H1 (cell line): ENCODE measurements around the gene SRM. TPM values are rescaled to one million over a fixed set of nuclear protein-coding genes. Genes with fewer than 3 reads are reported as not detected.

ENCODE experiments used
- CTCF ChIA-PET: fragments of 300-600 bp; sonication (Branson Sonifier 250); formaldehyde crosslinking; loops from one replicate; lab custom pipeline; 2021; ENCODE audit not compliant: partially characterized antibody; lab: Charles Lee
- POLR2A ChIA-PET: fragments of 300-600 bp; sonication (Branson Sonifier 250); formaldehyde crosslinking; loops from one replicate; lab custom pipeline; 2021; ENCODE audit warnings: inconsistent platforms; ENCODE audit not compliant: partially characterized antibody; lab: Charles Lee
- DNase-seq, 2 experiments: peaks; one replicate each; pipeline versions ENCODE4 v3.0.0 to v3.0.0-alpha.2; 2010 to 2022; ENCODE audit warnings: low spot score in 2 of 2, low read depth in 1 of 2, mixed read lengths in 1 of 2
- FAIRE-seq: peaks from 2 replicates; lab custom pipeline; 2011; peaks lifted over from hg19 to GRCh38; lab: Jason Lieb, UNC
- H2AFZ ChIP-seq: 2 replicates; pipeline ENCODE4 v1.8.1; 2012; ENCODE audit warnings: low read length, inconsistent platforms
- H2AK5ac ChIP-seq: 2 replicates; pipeline ENCODE4 v1.6.1; 2013; ENCODE audit warnings: low read depth, low read length
- H2BK120ac ChIP-seq: replicated peaks from 2 replicates; pipeline ENCODE3; 2013; ENCODE audit warnings: low read depth, low read length, inconsistent platforms
- H2BK12ac ChIP-seq: 2 replicates; pipeline ENCODE4 v1.6.1; 2013; ENCODE audit warnings: low read depth, low read length
- H2BK15ac ChIP-seq: 2 replicates; pipeline ENCODE4 v1.6.1; 2013; ENCODE audit warnings: low read length
- H2BK20ac ChIP-seq: 2 replicates; pipeline ENCODE4 v1.6.1; 2013; ENCODE audit warnings: low read length
- H2BK5ac ChIP-seq: 2 replicates; pipeline ENCODE4 v1.6.1; 2013; ENCODE audit warnings: low read depth, low read length
- H3K14ac ChIP-seq: 2 replicates; pipeline ENCODE4 v1.6.1; 2013; ENCODE audit warnings: inconsistent platforms; ENCODE audit not compliant: insufficient read length
- H3K18ac ChIP-seq: 2 replicates; pipeline ENCODE4 v1.6.1; 2013; ENCODE audit warnings: low read length; ENCODE audit errors: extremely low read depth
- H3K23ac ChIP-seq: 2 replicates; pipeline ENCODE4 v1.6.1; 2013; ENCODE audit warnings: inconsistent platforms; ENCODE audit not compliant: insufficient read length
- H3K23me2 ChIP-seq: 2 replicates; pipeline ENCODE4 v1.6.1; 2013; ENCODE audit warnings: low read depth, low read length
- H3K27ac ChIP-seq: 2 replicates; pipeline ENCODE4 v1.6.1; 2011; ENCODE audit warnings: low read depth, low read length, inconsistent platforms
- H3K27me3 ChIP-seq, 4 experiments: replicated peaks in 1 of 4; 1 replicate in 1 of 4; 2 replicates in 3 of 4; pipeline versions ENCODE4 v1.6.1 to v1.8.1; 2011 to 2013; ENCODE audit warnings: low read length in 3 of 4, mild to moderate bottlenecking in 3 of 4, inconsistent platforms in 2 of 4, mixed read lengths in 2 of 4, moderate library complexity in 1 of 4; ENCODE audit not compliant: control insufficient read depth in 3 of 4, insufficient read depth in 3 of 4; ENCODE audit errors: extremely low read depth in 1 of 4
- H3K36me3 ChIP-seq, 4 experiments: 2 replicates each; pipeline versions ENCODE4 v1.6.1 to v1.8.1; 2011 to 2013; ENCODE audit warnings: mild to moderate bottlenecking in 4 of 4, low read length in 3 of 4, moderate library complexity in 2 of 4, control low read depth in 1 of 4, inconsistent platforms in 1 of 4; ENCODE audit not compliant: insufficient read depth in 4 of 4, control insufficient read depth in 2 of 4
- H3K4ac ChIP-seq: replicated peaks from 2 replicates; pipeline ENCODE3; 2013; ENCODE audit warnings: low read length, low read depth, mixed read lengths, inconsistent platforms; ENCODE audit not compliant: insufficient read length
- H3K4me1 ChIP-seq, 4 experiments: replicated peaks in 1 of 4; 1 replicate in 1 of 4; 2 replicates in 3 of 4; pipeline versions ENCODE4 v1.6.1 to v1.8.1; 2011 to 2013; ENCODE audit warnings: low read length in 3 of 4, inconsistent platforms in 2 of 4, mixed read lengths in 1 of 4; ENCODE audit not compliant: insufficient read depth in 4 of 4, control insufficient read depth in 3 of 4
- H3K4me2 ChIP-seq, 2 experiments: 2 replicates each; pipeline versions ENCODE4 v1.6.1 to v1.8.1; 2011 to 2013; ENCODE audit warnings: low read depth in 2 of 2, low read length in 2 of 2, control low read depth in 1 of 2, inconsistent platforms in 1 of 2, mild to moderate bottlenecking in 1 of 2; ENCODE audit not compliant: insufficient read depth in 1 of 2
- H3K4me3 ChIP-seq, 4 experiments: fragments of 200-600, 300-600 bp in 1 of 4; sonication (generic), shearing (Covaris generic), sonication (Bioruptor Twin) in 1 of 4; 2 replicates each; pipeline versions ENCODE4 v1.5.1 to v1.8.1; 2011 to 2016; ENCODE audit warnings: low read length in 4 of 4, low read depth in 3 of 4, control low read depth in 2 of 4, inconsistent platforms in 2 of 4, mild to moderate bottlenecking in 2 of 4, mixed read lengths in 1 of 4, moderate library complexity in 1 of 4; ENCODE audit not compliant: insufficient read depth in 2 of 4; ENCODE audit errors: extremely low read depth in 1 of 4
- H3K56ac ChIP-seq: replicated peaks from 2 replicates; pipeline ENCODE3; 2013; ENCODE audit warnings: low read depth, mild to moderate bottlenecking, mixed read lengths, low read length, inconsistent platforms; ENCODE audit not compliant: insufficient read length
- H3K79me1 ChIP-seq: 2 replicates; pipeline ENCODE4 v1.6.1; 2013; ENCODE audit warnings: low read depth, low read length, control low read depth
- H3K79me2 ChIP-seq, 2 experiments: 2 replicates each; pipeline versions ENCODE4 v1.6.1 to v1.8.1; 2012 to 2013; ENCODE audit warnings: low read length in 2 of 2, mild to moderate bottlenecking in 2 of 2, inconsistent platforms in 1 of 2; ENCODE audit not compliant: insufficient read depth in 2 of 2, control insufficient read depth in 1 of 2
- H3K9ac ChIP-seq, 4 experiments: replicated peaks in 1 of 4; 1 replicate in 1 of 4; 2 replicates in 3 of 4; pipeline versions ENCODE4 v1.6.1 to v1.8.1; 2011 to 2013; ENCODE audit warnings: low read depth in 3 of 4, low read length in 3 of 4, control low read depth in 2 of 4, mild to moderate bottlenecking in 2 of 4, moderate library complexity in 2 of 4, inconsistent platforms in 1 of 4; ENCODE audit errors: extremely low read depth in 1 of 4
- H3K9me3 ChIP-seq, 2 experiments: 2 replicates each; pipeline versions ENCODE4 v1.6.1 to v1.8.1; 2012 to 2013; ENCODE audit warnings: mild to moderate bottlenecking in 2 of 2, moderate library complexity in 2 of 2, control low read depth in 1 of 2, inconsistent platforms in 1 of 2, low read depth in 1 of 2, low read length in 1 of 2, mixed read lengths in 1 of 2; ENCODE audit not compliant: insufficient read depth in 2 of 2
- H4K20me1 ChIP-seq, 2 experiments: replicated peaks in 1 of 2; 2 replicates each; pipeline versions ENCODE3 to v1.8.1; 2011 to 2013; ENCODE audit warnings: inconsistent platforms in 2 of 2, low read length in 2 of 2, mild to moderate bottlenecking in 1 of 2; ENCODE audit not compliant: insufficient read depth in 2 of 2, control insufficient read depth in 1 of 2
- H4K5ac ChIP-seq: 2 replicates; pipeline ENCODE4 v1.6.1; 2013; ENCODE audit warnings: low read length, low read depth, mixed read lengths, inconsistent platforms; ENCODE audit not compliant: insufficient read length
- H4K8ac ChIP-seq: 2 replicates; pipeline ENCODE4 v1.8.0; 2013; ENCODE audit warnings: mild to moderate bottlenecking, moderate library complexity, low read length, inconsistent platforms; ENCODE audit not compliant: insufficient read depth; ENCODE audit errors: extremely low read depth
- H4K91ac ChIP-seq: replicated peaks from 2 replicates; pipeline ENCODE3; 2013; ENCODE audit warnings: low read length, mixed read lengths, inconsistent platforms; ENCODE audit not compliant: insufficient read length
- MAX ChIP-seq: IDR thresholded peaks from 2 replicates; pipeline ENCODE4 v1.6.1; 2012; ENCODE audit warnings: inconsistent platforms
- POLR2A ChIP-seq, 2 experiments: IDR thresholded peaks; 1 replicate in 1 of 2; 2 replicates in 1 of 2; pipeline ENCODE4 v1.6.1; 2011; ENCODE audit warnings: low read depth in 2 of 2, low read length in 2 of 2, mild to moderate bottlenecking in 2 of 2; ENCODE audit errors: control extremely low read depth in 1 of 2
- SP4 ChIP-seq: IDR thresholded peaks from 2 replicates; pipeline ENCODE4 v1.6.1; 2012; ENCODE audit warnings: low read length, inconsistent platforms
- WGBS, 2 experiments: shearing (Covaris generic) in 1 of 2; methylation state at CpG; one replicate each; pipeline versions ENCODE4 v1.1.6 to v1.1.7; 2013 to 2015; ENCODE audit warnings: low lambda C conversion rate in 2 of 2, mixed read lengths in 2 of 2, inconsistent platforms in 1 of 2, low coverage in 1 of 2, missing lambda C conversion rate in 1 of 2; ENCODE audit not compliant: insufficient replicate concordance in 2 of 2, insufficient coverage in 1 of 2, insufficient read length in 1 of 2; ENCODE audit errors: extremely low coverage in 1 of 2, missing lambda C conversion rate in 1 of 2; 5-methylcytosine and 5-hydroxymethylcytosine counted together
- polyA plus RNA-seq, 7 experiments: library from polyadenylated mRNA; depleted of rRNA in 3 of 7; stranded (reverse) in 5 of 7; unstranded in 2 of 7; fragments of >200 nt in 5 of 7; fragments of 200-250 nt in 2 of 7; gene quantifications; 1 replicate in 5 of 7; 2 replicates in 1 of 7; 4 replicates in 1 of 7; pipeline versions ENCODE4 v1.2.1 to v1.2.3, GENCODE V29; 2011 to 2013; ENCODE audit warnings: missing spikeins in 2 of 7, mixed read lengths in 2 of 7
- total RNA-seq: library from RNA; stranded (reverse); fragmentation: NEBNext Ultra II Directional; extraction: Animal tissue kit (Norgen Biotek cat#: 25700); gene quantifications from 2 replicates; pipeline ENCODE4 v1.2.1, GENCODE V29; 2021

SRM gene
- total and polyA plus RNA-seq, 2 of the 8 experiments (the other 6 are each of a cell fraction or from before 2014, with no cell fraction given), result 110 to 208 TPM

DNA sequence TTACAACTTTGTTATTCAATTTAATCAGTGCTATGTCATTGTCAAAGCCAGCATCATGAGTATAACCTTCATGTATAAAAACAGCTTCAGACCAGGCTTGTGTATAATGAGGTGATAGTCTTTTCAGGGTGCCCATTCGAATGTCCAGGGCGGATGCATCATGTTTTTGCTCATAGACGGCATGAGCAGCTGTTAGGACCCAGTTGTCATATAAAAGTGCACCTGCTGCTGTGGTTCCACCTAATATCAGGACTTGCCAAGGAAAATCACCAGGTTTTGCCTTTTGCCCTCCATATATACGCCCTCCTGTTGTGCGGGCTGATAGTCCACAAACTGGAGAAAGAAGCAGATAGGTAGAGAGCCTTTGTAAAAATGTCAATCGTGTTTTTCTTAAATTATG lies 32.5 kb downstream of the SRM start:
- no peak overlapping the region for H3K4ac ChIP-seq
- H3K23me2 ChIP-seq, result no peaks in the 10 kb centered on the region
- ChIA-PET POLR2A (interaction anchor here (0.8 to 1.6 kb wide), 8 partner anchors 8 to 285 kb away, joined by 3 to 8 read pairs (median 4); partner anchors contain the start of gene TARDBP), CTCF (interaction anchor here (1.7 kb wide), 1 partner anchor 10 kb away, joined by 9 read pairs; no protein-coding TSS in a partner anchor)
- no peak overlapping the region for H3K9ac ChIP-seq
- no peak overlapping the region for H2BK20ac ChIP-seq
- no peak for TF ChIP-seq MAX
- peak in 1 of 2 experiments; percentile 4; a peak in 2 of 3 replicates for TF ChIP-seq POLR2A (IDR thresholded peaks at IDR 0.05; ENCODE audit: control extremely low read depth in 1 of 2, low read depth in 2 of 2, low read length in 2 of 2)
- no peak for TF ChIP-seq SP4
- H2AK5ac ChIP-seq, result no peak overlapping the region
- no peak overlapping the region for H2AFZ ChIP-seq
- no peaks in the 10 kb centered on the region for H3K79me2 ChIP-seq
- H4K91ac ChIP-seq, result no peak overlapping the region
- H3K14ac ChIP-seq, result no peak overlapping the region
- H2BK12ac ChIP-seq, result no peak overlapping the region
- H3K79me1 ChIP-seq, result no peaks in the 10 kb centered on the region
- H3K9me3 ChIP-seq, result no peaks in the 10 kb centered on the region; a peak in 1 of 4 replicates
- no peaks in the 10 kb centered on the region for H3K27me3 ChIP-seq
- H3K23ac ChIP-seq, result no peak overlapping the region
- peaks cover 0 to 4% (median 0%) of the 10 kb centered on the region in 4 experiments; a peak in 3 of 7 replicates for H3K4me1 ChIP-seq
- no peak overlapping the region for H3K56ac ChIP-seq
- 81% methylated on average over 6 of the region's 6 CpGs; no CpG with 5 or more reads in 1 of the 2 experiments for WGBS, 2 experiments
- no peak overlapping the region for H2BK5ac ChIP-seq
- peaks cover 9 to 55% (median 25%) of the 10 kb centered on the region in 4 experiments for H3K36me3 ChIP-seq
- H3K4me2 ChIP-seq, result no peak overlapping the region
- H3K27ac ChIP-seq, result no peak overlapping the region
- no peak overlapping the region for H2BK120ac ChIP-seq
- no peak for FAIRE-seq
- no peak overlapping the region for H3K18ac ChIP-seq
- H2BK15ac ChIP-seq, result no peak overlapping the region
- peaks cover 3 to 9% of the 10 kb centered on the region in 2 experiments for H4K20me1 ChIP-seq
- no peak overlapping the region for H3K4me3 ChIP-seq
- DNase-seq, result no peak
- H4K8ac ChIP-seq, result no peak overlapping the region
- H4K5ac ChIP-seq, result no peak overlapping the region
